ENCODE data around the gene GAREM2.

DNA sequence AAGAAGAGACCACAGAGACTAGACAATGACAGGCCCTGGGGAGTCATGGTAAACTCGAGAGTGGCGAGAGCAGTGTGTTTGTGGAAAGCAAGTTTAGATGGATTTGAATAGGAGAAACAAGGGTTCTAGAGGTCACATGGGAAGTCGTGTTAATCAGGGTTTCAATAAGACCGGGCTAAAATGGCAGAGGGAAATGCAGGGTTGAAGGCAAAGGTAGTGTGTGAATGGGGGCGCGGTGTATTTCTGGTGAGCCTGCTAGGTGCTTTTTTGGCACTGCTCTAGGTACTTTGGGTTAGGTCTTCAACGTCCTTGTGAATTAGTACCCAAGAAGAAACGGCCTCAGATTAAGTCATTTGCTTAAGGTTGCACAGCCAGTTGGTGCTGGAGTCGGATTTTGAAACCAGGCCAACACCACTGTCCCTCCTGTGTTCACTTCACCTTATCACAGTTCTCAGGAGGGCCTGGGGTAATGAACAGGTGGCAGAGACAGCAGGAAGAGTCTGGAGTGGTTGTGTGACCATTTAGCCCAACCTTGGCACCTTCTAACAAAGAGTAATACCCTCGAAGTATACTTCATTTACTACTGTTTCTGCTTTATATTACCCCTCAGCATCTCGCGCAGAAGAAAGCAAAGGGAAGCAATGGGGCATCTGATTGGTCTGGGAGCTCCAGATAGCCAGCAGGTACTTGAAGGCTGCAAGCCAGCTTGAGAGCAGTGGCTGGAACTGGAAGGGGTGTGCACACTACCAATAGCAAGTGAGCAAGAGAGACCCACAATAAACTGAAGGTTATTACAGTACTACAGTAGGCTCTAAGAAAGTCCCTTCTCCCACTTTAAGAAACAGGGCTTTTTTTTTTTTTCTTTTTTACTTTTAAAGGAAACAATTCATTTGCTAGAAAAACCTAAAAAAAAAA lies 33.4 kb upstream of the GAREM2 start:
- TF ChIP-seq, protein P1, sequence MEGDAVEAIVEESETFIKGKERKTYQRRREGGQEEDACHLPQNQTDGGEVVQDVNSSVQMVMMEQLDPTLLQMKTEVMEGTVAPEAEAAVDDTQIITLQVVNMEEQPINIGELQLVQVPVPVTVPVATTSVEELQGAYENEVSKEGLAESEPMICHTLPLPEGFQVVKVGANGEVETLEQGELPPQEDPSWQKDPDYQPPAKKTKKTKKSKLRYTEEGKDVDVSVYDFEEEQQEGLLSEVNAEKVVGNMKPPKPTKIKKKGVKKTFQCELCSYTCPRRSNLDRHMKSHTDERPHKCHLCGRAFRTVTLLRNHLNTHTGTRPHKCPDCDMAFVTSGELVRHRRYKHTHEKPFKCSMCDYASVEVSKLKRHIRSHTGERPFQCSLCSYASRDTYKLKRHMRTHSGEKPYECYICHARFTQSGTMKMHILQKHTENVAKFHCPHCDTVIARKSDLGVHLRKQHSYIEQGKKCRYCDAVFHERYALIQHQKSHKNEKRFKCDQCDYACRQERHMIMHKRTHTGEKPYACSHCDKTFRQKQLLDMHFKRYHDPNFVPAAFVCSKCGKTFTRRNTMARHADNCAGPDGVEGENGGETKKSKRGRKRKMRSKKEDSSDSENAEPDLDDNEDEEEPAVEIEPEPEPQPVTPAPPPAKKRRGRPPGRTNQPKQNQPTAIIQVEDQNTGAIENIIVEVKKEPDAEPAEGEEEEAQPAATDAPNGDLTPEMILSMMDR (IDR thresholded peaks at IDR 0.05): no peak
- TF ChIP-seq POLR2A (IDR thresholded peaks at IDR 0.05): no peak

All from thyroid gland (tissue), 4 donors.